NCI-H2081 treated with DMSO at 0.1 percent for 48 hours (cell line): ENCODE data around the gene SLC4A4.

Experiments
- DNase-seq: peaks from one replicate; lab custom pipeline; 2025; lab: John Stamatoyannopoulos, UW

The SLC4A4 gene

DNA sequence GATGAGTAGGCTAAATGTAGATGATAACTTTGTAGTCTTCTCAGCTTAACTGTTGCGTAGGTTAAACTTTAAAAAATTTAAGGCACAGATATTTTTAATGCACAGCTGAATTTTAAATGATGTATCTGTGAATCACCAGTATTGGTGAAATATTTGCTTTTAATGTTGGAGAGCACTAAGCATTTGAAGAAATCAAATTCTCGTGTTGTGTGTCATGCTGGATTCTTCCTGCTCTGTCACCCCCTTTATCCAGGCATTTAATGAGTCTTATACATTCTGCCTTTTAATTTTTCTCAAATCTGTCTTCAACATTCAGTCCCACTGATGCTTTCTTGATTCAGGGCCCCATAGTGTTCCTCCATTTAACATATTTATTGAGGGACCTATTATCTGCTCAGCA lies 76.7 kb downstream of the SLC4A4 start:
- no peak for DNase-seq

DNA sequence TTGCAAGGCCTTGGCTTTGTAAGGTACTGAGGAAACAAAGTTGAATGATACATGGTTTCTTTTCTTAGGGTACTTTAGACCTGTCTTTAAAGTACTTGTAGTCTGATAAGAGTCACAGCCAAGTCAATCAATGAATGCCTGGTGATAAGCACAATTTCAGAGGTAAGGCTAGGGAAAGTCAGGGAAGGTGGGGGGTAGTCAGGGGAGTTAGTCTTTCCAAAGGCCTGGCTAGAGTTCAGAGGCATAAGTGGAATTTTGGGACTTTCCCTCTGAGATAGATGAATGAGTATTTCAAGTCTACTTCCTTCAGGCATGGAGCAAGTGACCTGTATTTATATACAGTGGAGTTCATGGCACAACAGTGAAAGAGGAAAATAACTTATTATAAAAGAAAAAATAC lies 78.3 kb downstream of the SLC4A4 start:
- no peak for DNase-seq

DNA sequence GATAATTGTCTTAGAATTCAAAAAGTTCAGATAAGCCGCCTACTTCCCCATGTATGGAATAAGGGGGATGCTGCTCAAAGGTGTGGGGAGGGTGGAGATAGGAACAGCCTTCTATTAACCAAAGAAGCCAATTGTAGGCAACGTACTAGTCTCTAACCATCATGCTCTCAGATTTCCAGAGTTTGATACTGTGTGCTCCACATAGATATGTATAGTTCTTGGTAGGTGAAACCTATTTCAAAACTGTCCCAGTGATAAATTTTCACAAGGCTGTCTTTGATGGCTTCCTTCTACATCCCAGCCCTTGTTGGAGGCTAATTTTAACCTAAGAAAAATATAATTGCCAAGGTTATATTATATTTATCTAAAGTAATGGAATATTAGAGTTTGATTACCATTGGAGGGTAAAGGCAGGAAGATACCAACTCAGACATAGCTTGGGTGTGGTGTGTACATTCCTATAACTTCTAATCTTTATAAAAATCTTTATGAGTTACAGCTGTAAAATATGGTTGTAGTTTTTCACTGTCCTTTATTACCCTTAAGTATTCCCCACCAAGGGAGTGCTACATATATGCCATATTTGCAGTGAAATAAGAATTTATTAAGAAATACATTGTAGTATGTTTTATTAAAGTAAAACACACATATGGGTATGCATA lies 87.7 kb downstream of the SLC4A4 start:
- DNase-seq = no peak

DNA sequence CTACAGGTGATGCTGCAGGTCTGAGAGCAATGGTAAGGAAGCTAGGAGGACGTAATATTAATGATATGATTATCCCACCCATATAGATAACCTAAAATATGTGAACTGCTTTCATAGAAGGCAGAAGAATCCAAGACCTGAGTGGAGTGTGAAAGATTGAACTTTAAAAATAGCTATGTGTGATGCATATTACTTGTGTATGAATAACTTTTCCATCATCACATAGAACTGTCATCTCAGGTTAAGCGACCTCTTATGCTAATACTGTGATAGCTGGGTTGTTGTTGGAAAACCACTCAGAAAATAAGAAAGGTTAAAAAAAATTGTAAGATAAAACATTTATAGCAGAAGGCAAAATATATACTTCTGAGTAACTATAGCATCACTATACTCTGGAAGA lies 90.3 kb downstream of the SLC4A4 start:
- DNase-seq = no peak

DNA sequence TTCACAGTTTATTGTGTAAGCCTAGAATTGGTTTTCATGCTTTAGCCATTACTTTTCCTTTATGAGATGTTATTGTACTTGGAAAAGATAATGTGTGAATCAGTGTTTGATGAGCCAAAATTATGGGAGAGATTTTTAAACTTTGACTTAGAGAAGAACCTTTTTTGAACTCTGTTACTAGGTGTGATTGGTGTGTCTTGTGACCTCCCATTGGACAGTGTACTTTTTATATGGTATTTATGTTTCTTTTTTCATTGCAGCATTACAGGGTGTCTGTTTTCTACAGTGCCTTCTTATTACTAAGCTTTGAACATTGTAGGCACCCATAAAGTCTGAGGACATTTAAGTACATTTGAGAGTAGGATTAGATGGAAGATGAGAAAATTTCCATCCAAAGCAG lies 91.1 kb downstream of the SLC4A4 start:
- DNase-seq = no peak

DNA sequence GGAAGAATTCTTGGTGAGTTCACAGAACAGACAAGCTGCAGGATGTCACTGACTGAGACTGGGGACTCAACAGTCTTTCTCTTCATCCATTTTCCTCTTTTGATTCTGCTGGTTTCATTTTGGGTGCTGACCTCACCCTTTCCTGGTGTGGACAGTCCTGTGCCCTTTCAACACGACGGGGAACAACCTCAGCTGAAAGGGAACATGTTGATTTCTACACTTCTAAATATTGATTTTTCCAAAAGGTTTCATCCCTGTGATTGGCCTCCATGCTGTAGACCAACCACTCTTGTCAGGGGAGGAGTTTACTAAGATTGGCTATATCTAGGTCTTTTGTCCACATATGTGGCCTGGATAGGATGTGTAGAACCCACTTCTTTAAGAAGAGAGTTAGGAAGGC lies 91.8 kb downstream of the SLC4A4 start:
- DNase-seq = no peak

DNA sequence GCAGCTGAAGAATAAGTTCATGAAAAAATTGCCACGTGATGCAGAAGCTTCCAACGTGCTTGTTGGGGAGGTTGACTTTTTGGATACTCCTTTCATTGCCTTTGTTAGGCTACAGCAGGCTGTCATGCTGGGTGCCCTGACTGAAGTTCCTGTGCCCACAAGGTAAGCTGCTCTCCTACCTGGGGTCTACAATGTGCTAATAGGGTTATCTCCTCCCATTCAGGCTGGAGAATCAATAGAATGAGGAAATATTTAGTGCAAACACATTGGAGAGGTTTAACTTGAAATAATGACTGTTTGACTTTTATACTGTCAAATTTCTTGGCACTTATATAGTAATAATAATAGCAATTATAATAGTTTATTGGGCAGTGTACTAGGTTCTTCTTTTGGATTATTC lies 101.8 kb downstream of the SLC4A4 start:
- DNase-seq = no peak

DNA sequence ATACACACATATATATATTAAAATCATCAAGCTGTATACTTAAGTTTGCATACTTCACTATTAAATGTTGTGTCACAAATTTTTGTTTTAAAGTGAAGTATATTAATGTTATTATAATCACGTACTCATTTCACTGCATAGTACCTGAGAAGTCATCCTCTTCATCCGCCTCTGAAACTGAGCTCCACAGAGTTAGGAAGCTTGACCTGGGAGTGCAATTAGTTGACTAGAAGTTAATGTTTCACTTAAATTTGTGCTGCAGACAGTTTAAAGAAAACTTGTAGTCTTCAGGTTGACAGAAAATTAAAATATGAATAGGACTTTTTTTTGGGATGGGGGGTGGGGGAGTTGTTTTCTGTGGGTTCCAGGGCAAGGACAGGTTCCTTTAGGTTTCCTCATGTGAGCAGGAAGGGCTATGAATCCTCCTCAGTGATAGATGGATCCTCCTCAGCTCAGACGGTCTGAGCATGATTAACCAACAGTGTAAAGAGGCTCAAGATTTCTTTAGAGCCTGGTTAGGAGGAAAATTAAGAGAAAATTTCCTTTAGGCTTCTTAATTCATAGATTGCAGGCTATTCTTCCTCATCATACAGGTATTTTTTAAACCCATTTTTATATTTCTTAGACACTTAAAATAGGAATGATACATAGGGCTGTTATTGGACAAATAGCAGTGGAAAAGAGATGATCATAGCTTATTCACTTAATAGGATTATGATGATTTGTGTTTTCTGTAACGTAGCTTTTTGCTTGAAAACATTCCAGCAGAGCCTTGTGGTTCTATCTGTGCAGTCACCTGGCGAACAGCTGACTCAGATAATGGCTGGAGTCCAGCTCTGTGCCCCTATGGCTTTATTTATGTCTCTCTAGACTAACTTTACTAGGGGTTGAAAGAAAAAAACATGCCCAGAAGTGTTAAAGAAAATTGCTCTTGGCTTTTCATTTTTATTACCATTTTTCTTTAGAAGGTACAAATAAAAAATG lies 102.7 kb downstream of the SLC4A4 start:
- no peak for DNase-seq

DNA sequence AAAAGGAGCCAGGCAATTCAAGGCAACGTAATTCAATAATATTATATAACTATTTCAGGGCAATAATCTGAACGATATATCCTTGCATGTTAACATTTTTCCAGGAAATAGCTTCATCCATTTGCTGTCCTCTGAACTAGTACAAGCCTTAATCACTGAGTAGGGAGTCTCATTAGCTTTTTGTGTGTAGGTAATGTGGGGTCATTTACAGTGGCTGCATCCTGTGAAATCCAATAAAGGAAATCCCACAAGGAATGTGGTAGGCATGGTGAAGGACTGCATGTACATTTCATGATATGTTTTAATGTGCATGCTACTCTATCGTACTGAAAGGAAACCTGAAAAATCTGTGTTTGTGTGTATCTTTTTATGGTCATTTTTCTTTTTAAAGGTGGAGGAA lies 103.5 kb downstream of the SLC4A4 start:
- no peak for DNase-seq

DNA sequence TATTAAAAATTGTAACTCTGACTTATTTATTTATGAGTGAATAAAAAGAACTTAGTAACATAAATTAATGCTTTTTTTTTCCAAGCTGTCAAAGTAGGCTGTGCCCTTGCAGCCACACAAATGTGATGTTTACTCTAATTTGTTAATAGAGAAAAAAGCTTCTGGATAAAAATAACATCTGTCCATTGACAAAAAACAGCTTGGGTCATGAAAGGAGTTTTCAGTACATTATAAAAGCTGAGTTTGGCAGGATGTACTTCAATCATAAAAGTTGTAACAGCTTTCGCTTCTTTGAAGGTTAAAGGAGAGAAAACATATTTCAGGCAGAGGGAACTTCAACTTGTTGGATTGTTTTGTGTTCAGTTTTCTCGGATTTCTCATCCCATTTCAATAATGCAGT lies 105.6 kb downstream of the SLC4A4 start:
- DNase-seq = no peak

DNA sequence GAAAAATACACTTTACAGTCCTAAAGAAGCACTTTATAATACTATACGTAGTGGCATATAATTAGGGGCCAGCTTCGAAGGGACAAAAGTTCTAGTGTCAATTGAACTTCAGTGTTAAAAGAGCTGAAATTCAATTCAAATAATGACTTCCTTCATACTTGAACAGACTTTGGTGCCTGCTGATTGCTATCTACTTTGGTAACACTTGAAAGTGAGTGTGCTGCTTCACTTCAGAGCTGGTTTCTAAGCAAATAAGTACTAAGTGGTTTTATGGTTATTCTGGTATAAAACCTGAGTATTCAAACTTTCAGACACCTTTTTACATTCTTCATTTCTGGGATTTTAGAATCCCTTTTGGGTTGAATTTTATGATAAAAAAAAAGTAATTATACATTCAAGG lies 107.0 kb downstream of the SLC4A4 start:
- no peak for DNase-seq

DNA sequence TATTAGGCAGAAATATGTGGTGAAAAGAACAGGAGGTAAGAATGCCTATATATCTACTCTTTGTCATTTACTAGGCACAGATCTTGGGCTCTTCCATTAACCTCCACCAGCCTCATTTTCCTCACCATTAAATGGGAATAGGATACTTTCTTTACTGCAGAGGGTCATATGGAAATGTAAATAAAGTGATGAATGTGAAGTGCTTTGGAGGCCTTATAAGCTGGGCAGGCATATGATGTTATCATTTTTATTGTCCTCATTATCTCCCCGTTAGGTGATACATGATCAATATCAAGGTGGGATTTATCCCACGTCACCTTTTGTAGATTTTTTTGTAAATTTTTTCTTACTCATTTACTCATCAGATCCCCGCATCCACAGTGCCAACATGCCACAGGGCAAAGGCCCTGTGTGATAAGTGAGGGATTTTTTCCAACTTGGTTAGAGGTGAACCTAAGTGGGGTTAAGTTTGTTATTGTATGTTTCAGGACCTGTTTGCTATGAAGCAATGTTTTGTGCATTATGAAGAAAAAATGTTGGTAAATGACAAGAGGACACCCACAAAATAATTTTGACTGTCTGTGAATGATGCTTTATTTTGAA lies 107.8 kb downstream of the SLC4A4 start:
- no peak for DNase-seq

DNA sequence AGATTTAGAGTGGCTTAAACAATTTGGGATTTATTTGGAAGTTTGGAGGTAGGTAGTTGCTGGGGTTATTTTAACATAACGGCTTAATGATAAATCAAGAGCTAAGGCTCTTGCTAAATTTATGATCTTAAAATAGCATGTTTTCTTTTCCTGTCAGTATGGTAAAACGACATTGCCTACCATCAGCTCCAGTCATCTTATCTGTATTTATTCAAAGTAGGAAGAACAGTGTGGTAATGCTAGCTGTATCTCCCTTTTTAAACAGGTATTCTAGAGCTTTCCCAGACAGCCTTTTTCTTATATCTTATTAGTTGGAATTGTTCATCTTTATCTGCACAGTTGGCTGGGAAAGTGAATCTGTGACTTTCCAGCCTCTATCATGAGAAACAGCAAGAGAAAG lies 110.2 kb downstream of the SLC4A4 start:
- DNase-seq = no peak

DNA sequence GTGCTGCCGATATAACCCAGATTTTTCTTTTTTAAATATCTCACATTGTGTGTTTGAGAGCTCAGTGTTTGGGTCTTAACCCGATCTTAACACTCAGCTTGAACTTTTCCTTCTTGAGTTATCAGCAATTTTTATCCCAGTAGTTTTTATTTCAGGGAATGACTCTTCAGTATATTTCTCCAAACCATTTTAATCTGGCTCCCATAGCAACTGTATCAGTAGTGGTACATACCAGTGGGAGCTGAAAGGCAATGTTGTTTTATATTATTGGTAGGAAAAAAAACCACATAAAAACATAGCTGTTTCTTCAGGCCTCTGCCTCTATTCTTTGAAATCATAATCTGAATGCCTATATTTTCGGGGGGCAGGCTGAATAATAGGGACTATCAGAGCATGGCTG lies 111.1 kb downstream of the SLC4A4 start:
- no peak for DNase-seq

DNA sequence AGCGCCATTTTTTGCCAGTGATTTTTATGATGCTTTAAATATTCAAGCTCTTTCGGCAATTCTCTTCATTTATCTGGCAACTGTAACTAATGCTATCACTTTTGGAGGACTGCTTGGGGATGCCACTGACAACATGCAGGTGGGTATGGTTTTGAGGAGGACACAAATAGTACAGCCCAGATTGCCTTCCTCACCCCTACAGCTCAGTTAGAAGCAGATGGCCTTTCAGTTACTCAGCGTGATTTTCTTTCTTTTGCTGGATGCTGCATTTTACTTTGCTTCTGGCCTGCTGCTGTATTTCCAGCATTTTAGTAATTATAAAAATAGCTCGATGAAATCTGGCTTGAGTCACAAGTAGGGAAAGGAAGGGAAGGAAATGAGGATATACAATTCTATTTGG lies 114.7 kb downstream of the SLC4A4 start:
- no peak for DNase-seq

DNA sequence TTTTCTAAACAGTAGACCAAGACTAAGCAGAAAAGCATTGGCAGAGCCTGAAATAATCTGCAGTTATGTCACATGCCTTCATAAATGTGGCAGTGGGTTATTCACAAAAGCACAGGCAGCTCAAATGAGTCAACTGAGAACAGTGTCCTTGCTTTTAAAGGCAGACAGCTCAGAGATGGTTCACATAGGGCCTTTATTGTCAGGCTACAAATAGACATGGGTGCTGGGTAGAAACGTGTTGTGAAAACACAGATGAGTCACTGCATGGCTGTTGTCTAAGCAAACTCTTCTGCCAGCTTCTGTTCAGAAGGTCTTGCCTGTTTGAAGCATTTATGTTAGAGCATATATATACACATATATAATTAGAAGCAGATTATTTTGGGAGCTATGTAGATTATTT lies 118.0 kb downstream of the SLC4A4 start:
- DNase-seq = no peak

DNA sequence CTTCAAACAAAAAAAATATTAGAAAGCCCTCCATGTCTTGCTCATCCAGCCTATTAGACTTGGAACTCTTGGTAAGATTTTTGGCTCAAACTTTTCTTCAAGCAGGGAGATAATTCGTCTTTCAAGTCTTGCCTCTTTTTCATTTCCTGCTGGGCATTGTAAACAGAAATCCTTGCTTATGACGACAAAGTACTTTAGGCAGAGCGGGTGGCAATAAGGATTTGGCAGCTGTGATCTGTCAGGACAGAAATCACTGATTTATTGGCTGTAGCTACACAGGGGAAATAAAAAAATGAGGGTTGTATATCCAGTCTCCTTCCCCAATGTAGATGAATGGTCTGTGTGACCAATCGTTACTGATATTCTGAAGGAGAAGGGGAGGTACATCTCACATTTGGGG lies 121.6 kb downstream of the SLC4A4 start:
- DNase-seq = no peak

DNA sequence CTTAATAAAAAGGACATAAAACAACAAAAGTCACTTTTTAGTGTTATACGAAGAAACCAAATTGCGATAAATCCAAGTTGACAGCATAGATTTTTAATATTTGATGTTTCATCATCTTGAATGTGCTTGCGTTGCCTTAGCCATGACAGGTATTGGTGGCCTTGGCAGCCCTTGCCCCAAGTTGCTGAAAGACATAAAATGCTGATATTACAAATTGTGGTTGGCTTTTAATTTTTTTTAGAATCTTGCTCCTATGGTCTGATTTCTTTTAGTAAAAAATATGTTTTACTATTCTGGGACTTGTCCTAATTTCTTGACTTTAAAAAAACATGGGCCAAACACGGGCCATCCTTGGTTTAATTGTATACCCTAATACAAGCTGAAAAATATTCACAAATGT lies 122.6 kb downstream of the SLC4A4 start:
- DNase-seq = no peak

DNA sequence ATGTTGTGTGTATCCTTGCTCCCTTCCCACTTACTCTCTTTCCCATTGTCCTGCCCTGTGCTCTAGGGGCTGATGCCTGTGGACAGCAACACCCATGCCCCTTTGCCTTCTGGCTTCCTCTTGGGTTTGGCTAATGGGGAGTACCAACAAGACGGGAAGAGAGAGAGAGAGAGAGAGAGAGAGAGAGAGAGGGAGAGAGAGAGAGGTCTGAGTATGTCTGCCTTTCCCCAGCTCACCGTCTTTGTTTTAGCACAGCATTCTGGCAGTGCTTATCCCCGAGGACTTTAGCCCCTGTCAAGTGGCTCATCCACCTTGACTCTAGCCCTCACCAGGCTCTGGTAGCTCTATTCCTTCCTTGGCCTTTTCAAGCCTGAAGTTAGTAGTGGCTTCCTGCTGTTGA lies 128.0 kb downstream of the SLC4A4 start:
- DNase-seq = no peak

DNA sequence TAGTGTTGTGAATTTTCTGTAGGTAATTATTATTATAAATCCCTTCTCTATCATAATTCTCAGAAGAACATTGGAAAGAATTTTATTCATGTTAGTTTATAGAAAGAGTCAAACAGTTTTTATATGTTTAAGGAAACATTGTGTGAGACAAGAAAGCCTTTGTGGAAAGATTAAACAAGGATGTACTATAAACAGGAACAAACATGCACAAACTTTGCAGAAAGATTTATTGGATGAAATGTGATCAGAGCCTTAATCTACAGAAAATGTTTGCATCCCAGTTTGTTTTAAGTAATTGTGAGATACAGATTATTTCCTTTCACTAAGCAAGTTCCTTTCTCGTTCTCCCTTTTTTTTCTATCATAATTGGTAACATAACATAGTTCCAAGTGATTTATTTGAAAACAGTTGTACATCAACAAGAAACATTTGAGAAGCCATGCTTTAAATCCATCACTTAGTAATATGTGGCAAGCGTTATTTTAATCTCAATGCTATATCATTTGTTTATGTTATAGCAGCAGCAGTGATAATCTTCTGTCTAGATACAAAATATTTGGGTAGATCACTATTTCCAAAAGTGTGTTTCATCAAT lies 129.4 kb downstream of the SLC4A4 start:
- DNase-seq = no peak

DNA sequence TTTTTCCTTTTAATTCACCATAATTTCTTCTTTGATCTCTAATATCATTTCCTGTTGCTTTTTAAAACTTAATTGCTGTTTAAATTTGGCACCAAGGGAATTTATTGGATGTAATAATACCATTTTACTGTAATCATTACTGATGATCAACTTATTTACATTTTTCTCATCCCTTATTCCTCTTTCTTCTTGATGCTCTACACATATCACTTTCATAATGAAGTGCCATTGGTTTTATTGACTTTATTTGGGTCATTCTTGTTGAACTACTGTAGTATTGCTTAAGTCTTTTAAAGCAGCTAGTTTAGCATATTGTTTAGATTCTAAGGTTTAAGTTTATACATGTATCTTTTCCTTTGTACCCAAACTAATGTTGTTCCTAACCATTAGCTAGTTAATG lies 130.7 kb downstream of the SLC4A4 start:
- no peak for DNase-seq

DNA sequence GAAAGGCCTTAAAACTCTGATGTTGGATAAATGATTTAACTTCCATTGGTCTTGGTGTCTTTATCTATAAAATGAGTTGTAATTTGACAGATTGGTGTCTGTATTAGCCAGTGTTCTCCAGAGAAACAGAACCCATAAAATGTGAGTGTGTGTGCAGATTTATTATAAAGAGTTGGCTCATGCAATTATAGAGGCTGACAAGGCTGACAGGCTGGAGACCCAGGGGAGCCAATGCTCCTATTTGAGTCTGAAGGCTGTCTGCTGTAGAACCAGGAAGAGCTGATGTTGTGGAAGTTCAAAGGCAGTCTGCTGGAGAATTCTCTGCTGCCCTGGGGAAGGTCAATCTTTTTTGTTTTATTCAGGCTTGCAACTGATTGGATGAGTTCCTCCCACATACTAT lies 131.7 kb downstream of the SLC4A4 start:
- no peak for DNase-seq

DNA sequence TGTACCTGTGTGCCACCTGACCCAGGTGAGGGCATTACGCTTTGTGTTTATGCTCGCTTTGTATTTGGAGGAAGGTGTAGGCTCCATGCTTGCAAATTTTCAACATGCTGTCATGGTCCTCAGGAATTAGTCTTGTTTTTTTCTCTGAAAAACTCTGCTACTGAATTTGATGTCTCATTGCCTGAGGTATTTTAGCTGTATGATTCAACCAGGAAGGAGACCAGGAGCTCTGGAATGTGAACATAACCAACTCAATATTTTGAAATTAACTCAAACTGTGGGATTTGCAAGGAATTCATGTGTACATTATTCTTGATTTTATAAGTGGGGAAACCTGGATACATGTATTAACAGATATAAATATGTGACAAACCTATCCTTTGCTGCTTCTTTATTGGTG lies 134.1 kb downstream of the SLC4A4 start:
- no peak for DNase-seq
